ENCODE data around the gene CNTNAP2.

DNA sequence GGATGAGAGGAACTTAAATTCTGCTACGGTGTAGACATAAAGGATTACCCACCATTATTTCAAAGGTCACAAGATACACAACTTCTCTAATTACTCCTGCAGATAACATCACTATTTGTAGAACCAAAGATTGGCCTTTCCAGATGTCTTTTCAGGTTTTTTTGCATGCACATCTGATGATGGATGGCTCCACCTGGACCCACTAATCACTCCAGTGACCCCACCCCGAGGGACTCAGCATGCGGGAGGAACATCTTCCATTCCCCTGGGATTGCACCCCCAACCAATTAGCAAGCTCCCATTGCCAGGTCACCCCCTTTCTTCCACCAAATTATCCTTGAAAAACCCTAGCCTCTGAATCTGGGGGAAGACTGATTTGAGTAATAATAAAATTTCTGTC lies 608.9 kb downstream of the CNTNAP2 start:
- TF ChIP-seq POLR2AphosphoS5 (IDR thresholded peaks at IDR 0.05; ENCODE audit: low read depth, low read length) (no peak), TAF1 (IDR thresholded peaks at IDR 0.05; ENCODE audit: low read depth, low read length) (no peak), POLR2A (IDR thresholded peaks at IDR 0.05; ENCODE audit: low read depth, low read length) (no peak), SPI1 (IDR thresholded peaks at IDR 0.05; ENCODE audit: low read depth, low read length) (no peak), POU2F2 (IDR thresholded peaks at IDR 0.05; ENCODE audit: low read depth, low read length) (no peak)
